Liver (tissue), 9 donors: ENCODE data around the gene MTHFD1L. TPM values are rescaled to one million over a fixed set of nuclear protein-coding genes. Genes with fewer than 3 reads are reported as not detected.

Experiments
- DNase-seq: peaks from one replicate; pipeline ENCODE4 v3.0.0-alpha.2; 2017; ENCODE audit warnings: low spot score
- H3K27ac ChIP-seq, 2 donors: one replicate each; pipeline ENCODE4 v1.7.0; 2013; ENCODE audit warnings: inconsistent platforms in 2 of 2, low read length in 2 of 2, control low read depth in 1 of 2, low read depth in 1 of 2, mild to moderate bottlenecking in 1 of 2
- H3K27me3 ChIP-seq, 4 donors: one replicate each; pipeline versions ENCODE4 v1.6.1 to v1.7.0; 2013; ENCODE audit warnings: low read length in 3 of 4, inconsistent platforms in 1 of 4, mild to moderate bottlenecking in 1 of 4, moderate library complexity in 1 of 4; ENCODE audit not compliant: control insufficient read depth in 4 of 4, insufficient read depth in 4 of 4
- H3K36me3 ChIP-seq, 4 donors: one replicate each; pipeline versions ENCODE4 v1.6.1 to v1.7.0; 2013; ENCODE audit warnings: low read length in 3 of 4, mild to moderate bottlenecking in 3 of 4, low read depth in 1 of 4, moderate library complexity in 1 of 4; ENCODE audit not compliant: control insufficient read depth in 4 of 4, insufficient read depth in 3 of 4
- H3K4me1 ChIP-seq, 4 donors: one replicate each; pipeline versions ENCODE4 v1.6.1 to v1.7.0; 2013; ENCODE audit warnings: low read length in 3 of 4, mild to moderate bottlenecking in 3 of 4, moderate library complexity in 1 of 4; ENCODE audit not compliant: control insufficient read depth in 4 of 4, insufficient read depth in 4 of 4
- H3K4me3 ChIP-seq, 3 donors: one replicate each; pipeline versions ENCODE4 v1.6.1 to v1.7.0; 2013; ENCODE audit warnings: low read length in 3 of 3, control low read depth in 1 of 3, low read depth in 1 of 3, mild to moderate bottlenecking in 1 of 3
- H3K9ac ChIP-seq, 2 donors: one replicate each; pipeline ENCODE4 v1.7.0; 2013; ENCODE audit warnings: low read length in 2 of 2, mild to moderate bottlenecking in 2 of 2, moderate library complexity in 2 of 2, control low read depth in 1 of 2, low read depth in 1 of 2
- H3K9me3 ChIP-seq, 4 donors: one replicate each; pipeline versions ENCODE4 v1.6.1 to v1.7.0; 2013; ENCODE audit warnings: low read length in 3 of 4; ENCODE audit not compliant: control insufficient read depth in 4 of 4
- EGR1 ChIP-seq, 2 donors: IDR thresholded peaks; 2 replicates each; pipeline ENCODE4 v1.6.1; 2016 to 2018; ENCODE audit warnings: antibody characterized with exemption in 2 of 2, low read depth in 2 of 2
- FOXA1 ChIP-seq: IDR thresholded peaks from 2 replicates; pipeline ENCODE4 v1.6.1; 2016; ENCODE audit warnings: antibody characterized with exemption
- FOXA2 ChIP-seq: IDR thresholded peaks from 2 replicates; pipeline ENCODE4 v1.6.1; 2016; ENCODE audit warnings: antibody characterized with exemption
- GABPA ChIP-seq, 2 donors: IDR thresholded peaks in 1 of 2; conservative IDR thresholded peaks in 1 of 2; 2 replicates each; pipeline ENCODE4 v1.6.1; 2016; ENCODE audit warnings: antibody characterized with exemption in 2 of 2, mild to moderate bottlenecking in 1 of 2, moderate library complexity in 1 of 2
- HNF4A ChIP-seq, 2 donors: conservative IDR thresholded peaks; 2 replicates each; pipeline ENCODE4 v1.6.1; 2016; ENCODE audit warnings: antibody characterized with exemption in 2 of 2, mild to moderate bottlenecking in 2 of 2
- HNF4G ChIP-seq: IDR thresholded peaks from 2 replicates; pipeline ENCODE4 v1.6.1; 2016; ENCODE audit warnings: antibody characterized with exemption
- JUND ChIP-seq, 2 donors: IDR thresholded peaks; 2 replicates each; pipeline ENCODE4 v1.6.1; 2016; ENCODE audit warnings: antibody characterized with exemption in 2 of 2
- NR2F2 ChIP-seq: IDR thresholded peaks from 2 replicates; pipeline ENCODE4 v1.6.1; 2016; ENCODE audit warnings: antibody characterized with exemption
- RAD21 ChIP-seq, 2 donors: IDR thresholded peaks; 2 replicates each; pipeline ENCODE4 v1.6.1; 2016; ENCODE audit warnings: antibody characterized with exemption in 2 of 2, mild to moderate bottlenecking in 2 of 2
- RXRA ChIP-seq, 2 donors: IDR thresholded peaks; 2 replicates each; pipeline ENCODE4 v1.6.1; 2017 to 2018; ENCODE audit warnings: antibody characterized with exemption in 2 of 2, mild to moderate bottlenecking in 1 of 2
- SP1 ChIP-seq: IDR thresholded peaks from 2 replicates; pipeline ENCODE4 v1.6.1; 2018; ENCODE audit warnings: antibody characterized with exemption, mild to moderate bottlenecking
- TAF1 ChIP-seq: conservative IDR thresholded peaks from 2 replicates; pipeline ENCODE4 v1.6.1; 2016; ENCODE audit warnings: antibody characterized with exemption, mild to moderate bottlenecking
- YY1 ChIP-seq: IDR thresholded peaks from 2 replicates; pipeline ENCODE4 v1.6.1; 2016; ENCODE audit warnings: antibody characterized with exemption, mild to moderate bottlenecking
- WGBS: extraction: QIAGEN DNeasy Blood & Tissue Kit; methylation state at CpG from one replicate; pipeline ENCODE4 v1.1.7; 2013; 5-methylcytosine and 5-hydroxymethylcytosine counted together
- polyA plus RNA-seq, 2 donors: library from polyadenylated mRNA; stranded (reverse) in 1 of 2; unstranded in 1 of 2; fragments of 200-250 nt in 1 of 2; fragments of >200 nt in 1 of 2; fragmentation: Nextera tagmentation in 1 of 2; extraction: Ambion mirVana in 1 of 2; gene quantifications; one replicate each; pipeline versions ENCODE4 v1.2.1 to v1.2.3, GENCODE V29; 2013 to 2015
- total RNA-seq, 2 donors: library from RNA; depleted of rRNA; stranded (reverse); fragments of >200 nt; gene quantifications; one replicate each; pipeline ENCODE4 v1.2.3, GENCODE V29; 2014
- TF ChIP-seq, protein P1 (sequence below): IDR thresholded peaks from 2 replicates; pipeline ENCODE4 v1.6.1; 2016; ENCODE audit warnings: antibody characterized with exemption, mild to moderate bottlenecking
- TF ChIP-seq, protein P2 (sequence below): IDR thresholded peaks from 2 replicates; pipeline ENCODE4 v1.6.1; 2016; ENCODE audit warnings: antibody characterized with exemption
- TF ChIP-seq, protein P3 (sequence below): IDR thresholded peaks from 2 replicates; pipeline ENCODE4 v1.6.1; 2016; ENCODE audit warnings: antibody characterized with exemption
- TF ChIP-seq, protein P4 (sequence below): fragments of 150-350 bp; IDR thresholded peaks from 2 replicates; pipeline ENCODE4 v1.5.1; 2017; ENCODE audit warnings: improper control_type of control experiment, low read depth, low read length; ENCODE audit not compliant: missing input control
- TF ChIP-seq, protein P5 (sequence below): IDR thresholded peaks from 2 replicates; pipeline ENCODE4 v1.6.1; 2016; ENCODE audit warnings: antibody characterized with exemption
- donor health status: healthy.
- donor health status: healthy.
- donor health status: healthy.
- donor health status: healthy.
- donor health status: healthy.

Gene MTHFD1L
- total and polyA plus RNA-seq, 4 donors = 2.0 to 7.7 (median 2.8) TPM

DNA sequence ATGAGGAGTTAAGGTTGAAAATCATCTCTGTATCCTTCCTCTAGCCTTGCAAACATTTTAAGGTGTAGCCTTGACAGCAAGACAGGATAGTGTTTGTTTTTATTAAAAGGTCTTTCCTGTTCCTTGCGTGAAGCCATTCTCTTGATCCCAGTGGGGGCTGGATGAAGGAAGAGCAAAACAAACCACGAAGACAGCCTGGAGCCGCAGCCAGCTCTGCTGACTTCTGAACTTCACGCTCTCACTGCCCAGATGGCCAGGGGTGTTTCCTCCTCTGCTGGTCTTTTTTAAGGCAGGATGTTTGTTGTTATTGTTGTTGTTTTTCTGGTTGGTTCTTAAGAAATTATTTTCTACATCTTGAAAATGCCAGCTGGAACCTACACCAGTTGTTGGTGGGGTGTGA, 156.4 kb downstream of the MTHFD1L start:
- no peak overlapping the region for H3K27ac ChIP-seq
- peaks cover 0 to 4% (median 1%) of the 10 kb centered on the region in 4 donors for H3K4me1 ChIP-seq
- no peaks in the 10 kb centered on the region for H3K36me3 ChIP-seq
- TF ChIP-seq, protein P1, sequence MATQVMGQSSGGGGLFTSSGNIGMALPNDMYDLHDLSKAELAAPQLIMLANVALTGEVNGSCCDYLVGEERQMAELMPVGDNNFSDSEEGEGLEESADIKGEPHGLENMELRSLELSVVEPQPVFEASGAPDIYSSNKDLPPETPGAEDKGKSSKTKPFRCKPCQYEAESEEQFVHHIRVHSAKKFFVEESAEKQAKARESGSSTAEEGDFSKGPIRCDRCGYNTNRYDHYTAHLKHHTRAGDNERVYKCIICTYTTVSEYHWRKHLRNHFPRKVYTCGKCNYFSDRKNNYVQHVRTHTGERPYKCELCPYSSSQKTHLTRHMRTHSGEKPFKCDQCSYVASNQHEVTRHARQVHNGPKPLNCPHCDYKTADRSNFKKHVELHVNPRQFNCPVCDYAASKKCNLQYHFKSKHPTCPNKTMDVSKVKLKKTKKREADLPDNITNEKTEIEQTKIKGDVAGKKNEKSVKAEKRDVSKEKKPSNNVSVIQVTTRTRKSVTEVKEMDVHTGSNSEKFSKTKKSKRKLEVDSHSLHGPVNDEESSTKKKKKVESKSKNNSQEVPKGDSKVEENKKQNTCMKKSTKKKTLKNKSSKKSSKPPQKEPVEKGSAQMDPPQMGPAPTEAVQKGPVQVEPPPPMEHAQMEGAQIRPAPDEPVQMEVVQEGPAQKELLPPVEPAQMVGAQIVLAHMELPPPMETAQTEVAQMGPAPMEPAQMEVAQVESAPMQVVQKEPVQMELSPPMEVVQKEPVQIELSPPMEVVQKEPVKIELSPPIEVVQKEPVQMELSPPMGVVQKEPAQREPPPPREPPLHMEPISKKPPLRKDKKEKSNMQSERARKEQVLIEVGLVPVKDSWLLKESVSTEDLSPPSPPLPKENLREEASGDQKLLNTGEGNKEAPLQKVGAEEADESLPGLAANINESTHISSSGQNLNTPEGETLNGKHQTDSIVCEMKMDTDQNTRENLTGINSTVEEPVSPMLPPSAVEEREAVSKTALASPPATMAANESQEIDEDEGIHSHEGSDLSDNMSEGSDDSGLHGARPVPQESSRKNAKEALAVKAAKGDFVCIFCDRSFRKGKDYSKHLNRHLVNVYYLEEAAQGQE = no peak
- TF ChIP-seq RAD21 (IDR thresholded peaks at IDR 0.05) = peak in 1 of 2 donors; percentile 13
- peak; percentile 65 for TF ChIP-seq NR2F2
- no peak for TF ChIP-seq FOXA2
- peak; percentile 23 for TF ChIP-seq SP1
- 74% methylated on average over 4 of the region's 4 CpGs for WGBS
- no peaks in the 10 kb centered on the region for H3K9me3 ChIP-seq
- no peak overlapping the region for H3K9ac ChIP-seq
- no peak for DNase-seq
- H3K4me3 ChIP-seq = no peak overlapping the region
- no peaks in the 10 kb centered on the region for H3K27me3 ChIP-seq

DNA sequence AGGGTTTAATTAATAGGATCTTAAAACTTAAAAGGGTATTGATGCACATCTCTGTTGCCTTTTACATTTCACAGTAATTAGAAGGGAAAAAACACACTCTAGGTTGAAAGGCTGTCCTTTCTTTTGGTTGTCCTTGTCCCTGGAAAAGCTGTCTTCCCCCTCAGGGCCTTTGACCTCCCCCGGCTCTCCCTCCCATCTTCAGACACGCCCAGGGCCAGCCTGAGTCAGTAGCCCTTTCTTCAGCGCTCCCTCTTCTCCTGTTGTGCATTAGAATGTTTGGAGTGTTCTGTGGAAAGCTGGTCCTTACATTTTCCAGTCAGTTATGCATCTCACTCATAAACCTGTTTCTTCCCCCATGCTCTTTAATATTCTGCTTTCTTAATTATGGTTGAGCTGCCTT, 157.0 kb downstream of the MTHFD1L start:
- Histone ChIP-seq H3K36me3 (no peaks in the 10 kb centered on the region), H3K27ac (no peak overlapping the region), H3K27me3 (no peaks in the 10 kb centered on the region), H3K4me3 (no peak overlapping the region), H3K4me1 (peaks cover 0 to 5% (median 3%) of the 10 kb centered on the region in 4 donors), H3K9ac (no peak overlapping the region), H3K9me3 (no peaks in the 10 kb centered on the region)
- DNase-seq = no peak
- 81% methylated on average over 3 of the region's 3 CpGs for WGBS
- TF ChIP-seq HNF4G (no peak), RXRA (IDR thresholded peaks at IDR 0.05) (no peak), SP1 (no peak), YY1 (no peak), NR2F2 (no peak), RAD21 (IDR thresholded peaks at IDR 0.05) (no peak), FOXA2 (no peak), TAF1 (no peak), GABPA (IDR thresholded peaks at IDR 0.05 in 1 of 2, conservative IDR thresholded peaks at IDR 0.05 in 1 of 2) (no peak), JUND (IDR thresholded peaks at IDR 0.05) (no peak), EGR1 (IDR thresholded peaks at IDR 0.05; ENCODE audit: low read depth in 2 of 2) (no peak), FOXA1 (no peak), HNF4A (conservative IDR thresholded peaks at IDR 0.05) (no peak)
- TF ChIP-seq, protein P2, sequence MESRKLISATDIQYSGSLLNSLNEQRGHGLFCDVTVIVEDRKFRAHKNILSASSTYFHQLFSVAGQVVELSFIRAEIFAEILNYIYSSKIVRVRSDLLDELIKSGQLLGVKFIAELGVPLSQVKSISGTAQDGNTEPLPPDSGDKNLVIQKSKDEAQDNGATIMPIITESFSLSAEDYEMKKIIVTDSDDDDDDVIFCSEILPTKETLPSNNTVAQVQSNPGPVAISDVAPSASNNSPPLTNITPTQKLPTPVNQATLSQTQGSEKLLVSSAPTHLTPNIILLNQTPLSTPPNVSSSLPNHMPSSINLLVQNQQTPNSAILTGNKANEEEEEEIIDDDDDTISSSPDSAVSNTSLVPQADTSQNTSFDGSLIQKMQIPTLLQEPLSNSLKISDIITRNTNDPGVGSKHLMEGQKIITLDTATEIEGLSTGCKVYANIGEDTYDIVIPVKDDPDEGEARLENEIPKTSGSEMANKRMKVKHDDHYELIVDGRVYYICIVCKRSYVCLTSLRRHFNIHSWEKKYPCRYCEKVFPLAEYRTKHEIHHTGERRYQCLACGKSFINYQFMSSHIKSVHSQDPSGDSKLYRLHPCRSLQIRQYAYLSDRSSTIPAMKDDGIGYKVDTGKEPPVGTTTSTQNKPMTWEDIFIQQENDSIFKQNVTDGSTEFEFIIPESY = no peak
- TF ChIP-seq, protein P3, sequence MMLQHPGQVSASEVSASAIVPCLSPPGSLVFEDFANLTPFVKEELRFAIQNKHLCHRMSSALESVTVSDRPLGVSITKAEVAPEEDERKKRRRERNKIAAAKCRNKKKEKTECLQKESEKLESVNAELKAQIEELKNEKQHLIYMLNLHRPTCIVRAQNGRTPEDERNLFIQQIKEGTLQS = no peak
- TF ChIP-seq, protein P4, sequence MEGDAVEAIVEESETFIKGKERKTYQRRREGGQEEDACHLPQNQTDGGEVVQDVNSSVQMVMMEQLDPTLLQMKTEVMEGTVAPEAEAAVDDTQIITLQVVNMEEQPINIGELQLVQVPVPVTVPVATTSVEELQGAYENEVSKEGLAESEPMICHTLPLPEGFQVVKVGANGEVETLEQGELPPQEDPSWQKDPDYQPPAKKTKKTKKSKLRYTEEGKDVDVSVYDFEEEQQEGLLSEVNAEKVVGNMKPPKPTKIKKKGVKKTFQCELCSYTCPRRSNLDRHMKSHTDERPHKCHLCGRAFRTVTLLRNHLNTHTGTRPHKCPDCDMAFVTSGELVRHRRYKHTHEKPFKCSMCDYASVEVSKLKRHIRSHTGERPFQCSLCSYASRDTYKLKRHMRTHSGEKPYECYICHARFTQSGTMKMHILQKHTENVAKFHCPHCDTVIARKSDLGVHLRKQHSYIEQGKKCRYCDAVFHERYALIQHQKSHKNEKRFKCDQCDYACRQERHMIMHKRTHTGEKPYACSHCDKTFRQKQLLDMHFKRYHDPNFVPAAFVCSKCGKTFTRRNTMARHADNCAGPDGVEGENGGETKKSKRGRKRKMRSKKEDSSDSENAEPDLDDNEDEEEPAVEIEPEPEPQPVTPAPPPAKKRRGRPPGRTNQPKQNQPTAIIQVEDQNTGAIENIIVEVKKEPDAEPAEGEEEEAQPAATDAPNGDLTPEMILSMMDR = no peak
- TF ChIP-seq, protein P1 = no peak
- TF ChIP-seq, protein P5, sequence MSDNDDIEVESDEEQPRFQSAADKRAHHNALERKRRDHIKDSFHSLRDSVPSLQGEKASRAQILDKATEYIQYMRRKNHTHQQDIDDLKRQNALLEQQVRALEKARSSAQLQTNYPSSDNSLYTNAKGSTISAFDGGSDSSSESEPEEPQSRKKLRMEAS = no peak
